A673 (cell line): ENCODE measurements around the gene TEAD1. TPM values are rescaled to one million over a fixed set of nuclear protein-coding genes. Genes with fewer than 3 reads are reported as not detected.

Experiments
- BruUV-seq: library from RNA; stranded (reverse); fragments of 400-500 nt; replicated peaks from 2 replicates; lab custom pipeline; 2021; lab: Mats Ljungman, UMichigan
- CTCF ChIA-PET: fragments of 300-600 bp; sonication (Branson Sonifier 250); formaldehyde crosslinking; loops from one replicate; lab custom pipeline; 2022; ENCODE audit warnings: antibody characterized with exemption; lab: Charles Lee
- POLR2A ChIA-PET: fragments of 300-600 bp; sonication (Branson Sonifier 250); formaldehyde crosslinking; loops from one replicate; lab custom pipeline; 2022; ENCODE audit warnings: antibody characterized with exemption; ENCODE audit not compliant: low non-redundant PET; lab: Charles Lee
- DNase-seq: peaks from one replicate; pipeline ENCODE4 v3.0.0-alpha.2; 2015; ENCODE audit warnings: low spot score
- H3K27ac ChIP-seq: fragments of 200-600 bp; sonication (generic); 2 replicates; pipeline ENCODE4 v1.5.1; 2016; ENCODE audit warnings: mixed run types, low read depth, mild to moderate bottlenecking, mixed read lengths, antibody characterized with exemption, low read length; ENCODE audit not compliant: poor library complexity, severe bottlenecking
- H3K27me3 ChIP-seq: fragments of 200-600 bp; sonication (generic); replicated peaks from 2 replicates; pipeline ENCODE4 v1.6.1; 2017; ENCODE audit warnings: mixed run types, low read depth, mild to moderate bottlenecking, mixed read lengths, antibody characterized with exemption, low read length; ENCODE audit not compliant: insufficient read depth, poor library complexity
- H3K36me3 ChIP-seq: fragments of 200-600 bp; sonication (generic); 2 replicates; pipeline ENCODE4 v1.6.1; 2016; ENCODE audit warnings: mixed run types, mild to moderate bottlenecking, mixed read lengths, antibody characterized with exemption, low read length; ENCODE audit not compliant: insufficient read depth, poor library complexity, severe bottlenecking
- H3K4me1 ChIP-seq: fragments of 200-600 bp; sonication (generic); 2 replicates; pipeline ENCODE4 v1.6.1; 2017; ENCODE audit warnings: mixed run types, mild to moderate bottlenecking, mixed read lengths, antibody characterized with exemption, low read length; ENCODE audit not compliant: insufficient read depth, poor library complexity, severe bottlenecking
- H3K4me3 ChIP-seq: fragments of 200-600 bp; sonication (generic); 2 replicates; pipeline ENCODE4 v1.5.1; 2016; ENCODE audit warnings: low read depth, mixed run types, mild to moderate bottlenecking, mixed read lengths, low read length; ENCODE audit not compliant: poor library complexity, severe bottlenecking
- H3K9me3 ChIP-seq: fragments of 200-600 bp; sonication (generic); 2 replicates; pipeline ENCODE4 v1.6.1; 2016; ENCODE audit warnings: mixed run types, low read depth, mild to moderate bottlenecking, mixed read lengths, antibody characterized with exemption, low read length; ENCODE audit not compliant: poor library complexity, severe bottlenecking
- EZH2 ChIP-seq: fragments of 200-600 bp; sonication (generic); IDR thresholded peaks from 2 replicates; pipeline ENCODE4 v1.6.1; 2017; ENCODE audit warnings: borderline replicate concordance, low read depth, mild to moderate bottlenecking, mixed read lengths, antibody characterized with exemption, low read length; ENCODE audit not compliant: poor library complexity, severe bottlenecking
- intact Hi-C: fragments of 100-400 bp; cut with micrococcal nuclease; formaldehyde crosslinking; loops from one replicate; pipeline ENCODE4 v1.10.0; 2022; ENCODE audit not compliant: unreplicated experiment
- total RNA-seq: library from RNA; stranded (reverse); gene quantifications from 2 replicates; pipeline ENCODE4 v1.2.3, GENCODE V29; 2021
- TF ChIP-seq, protein P1 (sequence below): fragments of 300-800, 200-600 bp; sonication (generic); conservative IDR thresholded peaks from 2 replicates; pipeline ENCODE4 v1.5.1; 2017; ENCODE audit warnings: low read depth, mild to moderate bottlenecking, antibody characterized with exemption, low read length, moderate library complexity, mixed read lengths

The TEAD1 gene
- total RNA-seq, 1 experiment from 2014 or later, result 81.8 TPM

DNA sequence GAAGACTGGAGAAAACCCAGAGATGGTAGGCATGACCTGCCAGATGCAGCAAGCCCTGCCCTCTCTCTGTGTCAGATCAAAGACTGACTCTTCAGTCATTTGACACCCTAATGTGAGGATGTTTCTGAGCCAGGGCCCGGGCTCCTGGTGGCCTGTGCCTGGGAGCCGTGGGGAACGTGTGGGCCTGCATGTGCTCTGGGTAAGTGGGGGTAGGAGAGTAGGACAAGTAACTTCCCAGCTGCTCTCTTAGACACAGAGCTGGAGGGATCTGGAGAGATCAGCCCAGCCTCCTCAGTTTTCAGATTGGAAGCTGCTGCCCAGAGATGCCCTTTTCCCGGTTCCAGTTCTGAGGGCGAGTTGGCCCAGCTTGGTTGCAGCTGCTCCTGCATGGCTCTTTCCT, 110.8 kb downstream of the TEAD1 start:
- DNase-seq, result no peak
- H3K9me3 ChIP-seq, result no peaks in the 10 kb centered on the region
- BruUV-seq, result no TSS peak
- POLR2A ChIA-PET, result no interaction called here
- peaks cover 4% of the 10 kb centered on the region for H3K36me3 ChIP-seq
- no peaks in the 10 kb centered on the region for H3K27me3 ChIP-seq
- H3K4me1 ChIP-seq, result peaks cover 4% of the 10 kb centered on the region
- TF ChIP-seq, protein P1, sequence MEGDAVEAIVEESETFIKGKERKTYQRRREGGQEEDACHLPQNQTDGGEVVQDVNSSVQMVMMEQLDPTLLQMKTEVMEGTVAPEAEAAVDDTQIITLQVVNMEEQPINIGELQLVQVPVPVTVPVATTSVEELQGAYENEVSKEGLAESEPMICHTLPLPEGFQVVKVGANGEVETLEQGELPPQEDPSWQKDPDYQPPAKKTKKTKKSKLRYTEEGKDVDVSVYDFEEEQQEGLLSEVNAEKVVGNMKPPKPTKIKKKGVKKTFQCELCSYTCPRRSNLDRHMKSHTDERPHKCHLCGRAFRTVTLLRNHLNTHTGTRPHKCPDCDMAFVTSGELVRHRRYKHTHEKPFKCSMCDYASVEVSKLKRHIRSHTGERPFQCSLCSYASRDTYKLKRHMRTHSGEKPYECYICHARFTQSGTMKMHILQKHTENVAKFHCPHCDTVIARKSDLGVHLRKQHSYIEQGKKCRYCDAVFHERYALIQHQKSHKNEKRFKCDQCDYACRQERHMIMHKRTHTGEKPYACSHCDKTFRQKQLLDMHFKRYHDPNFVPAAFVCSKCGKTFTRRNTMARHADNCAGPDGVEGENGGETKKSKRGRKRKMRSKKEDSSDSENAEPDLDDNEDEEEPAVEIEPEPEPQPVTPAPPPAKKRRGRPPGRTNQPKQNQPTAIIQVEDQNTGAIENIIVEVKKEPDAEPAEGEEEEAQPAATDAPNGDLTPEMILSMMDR, result no peak
- TF ChIP-seq EZH2, result no peak
- H3K27ac ChIP-seq, result no peak overlapping the region
- CTCF ChIA-PET, result no interaction called here
- intact Hi-C loops, result no loop called here
- H3K4me3 ChIP-seq, result no peak overlapping the region

DNA sequence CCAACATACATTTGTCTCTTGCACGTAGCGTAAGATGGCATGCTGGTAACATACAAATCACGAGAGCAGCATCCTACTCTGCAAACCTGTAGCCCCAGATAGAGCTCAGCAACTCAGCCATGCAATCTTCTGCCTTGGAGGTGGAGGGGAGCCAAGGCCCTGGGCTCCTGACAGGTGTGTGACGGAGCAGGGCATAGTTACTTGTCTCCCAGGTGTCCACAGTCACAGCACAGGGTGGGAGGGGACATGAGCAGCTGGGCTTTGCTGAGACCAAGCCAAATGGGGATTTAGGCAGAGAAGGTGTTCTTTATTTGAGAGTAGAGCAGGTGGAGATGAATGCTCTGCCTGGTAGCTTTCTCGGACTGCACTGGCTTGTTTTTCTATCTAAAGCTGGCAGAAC, 111.7 kb downstream of the TEAD1 start:
- CTCF ChIA-PET, result no interaction called here
- no peaks in the 10 kb centered on the region for H3K9me3 ChIP-seq
- no peak for DNase-seq
- TF ChIP-seq, protein P1, result no peak
- no peak for TF ChIP-seq EZH2
- no peaks in the 10 kb centered on the region for H3K27me3 ChIP-seq
- H3K27ac ChIP-seq, result no peak overlapping the region
- no peak overlapping the region for H3K4me3 ChIP-seq
- peaks cover 4% of the 10 kb centered on the region for H3K4me1 ChIP-seq
- intact Hi-C loops, result no loop called here
- no TSS peak for BruUV-seq
- no peaks in the 10 kb centered on the region for H3K36me3 ChIP-seq
- POLR2A ChIA-PET, result no interaction called here

DNA sequence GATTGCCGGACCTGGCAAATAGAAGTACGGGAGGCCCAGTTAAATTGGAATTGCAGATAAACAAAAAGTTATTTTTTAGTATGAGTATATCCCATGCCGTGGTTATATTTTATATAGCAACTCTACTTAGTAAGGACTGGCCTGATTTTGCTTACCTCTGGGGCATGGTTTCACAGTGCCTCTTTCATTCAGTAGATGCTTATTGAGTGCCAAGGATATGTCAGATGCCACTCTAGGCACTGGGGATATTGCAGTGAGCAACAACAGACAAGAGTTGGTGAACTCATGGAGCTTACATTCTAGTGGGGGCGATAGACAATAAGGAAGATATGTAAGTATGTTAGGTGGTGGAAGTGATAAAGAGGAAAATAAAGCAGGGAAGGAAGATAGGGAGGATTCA, 112.2 kb downstream of the TEAD1 start:
- CTCF ChIA-PET, result no interaction called here
- H3K4me1 ChIP-seq, result peaks cover 4% of the 10 kb centered on the region
- TF ChIP-seq, protein P1, result no peak
- TF ChIP-seq EZH2, result no peak
- POLR2A ChIA-PET, result no interaction called here
- DNase-seq, result no peak
- H3K27ac ChIP-seq, result no peak overlapping the region
- intact Hi-C loops, result no loop called here
- no peaks in the 10 kb centered on the region for H3K27me3 ChIP-seq
- no peaks in the 10 kb centered on the region for H3K36me3 ChIP-seq
- no TSS peak for BruUV-seq
- H3K9me3 ChIP-seq, result no peaks in the 10 kb centered on the region
- no peak overlapping the region for H3K4me3 ChIP-seq
